Measurements from ENCODE around the gene ATP6AP1.

Gene ATP6AP1

DNA sequence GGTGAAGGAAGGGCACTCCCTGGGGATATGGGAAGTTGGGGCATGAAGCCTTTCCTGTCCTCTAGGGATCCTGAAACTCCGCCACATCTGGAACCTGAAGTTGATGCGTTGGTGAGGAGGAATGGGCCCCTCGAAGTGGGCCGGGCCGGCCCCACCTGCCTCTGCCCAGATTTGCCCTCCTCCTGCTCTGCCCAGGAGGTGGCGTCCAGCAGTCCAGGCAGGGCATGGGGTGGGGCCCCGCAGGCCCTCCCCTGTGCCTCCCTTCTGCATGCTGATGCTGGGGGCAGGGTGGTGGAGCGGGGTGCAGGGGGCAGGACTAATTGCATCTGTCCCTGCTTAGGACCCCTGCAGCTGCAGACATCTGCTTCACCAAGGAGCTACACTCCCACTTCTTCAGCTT, 15.3 kb upstream of the ATP6AP1 start:
- TF ChIP-seq, protein P1, sequence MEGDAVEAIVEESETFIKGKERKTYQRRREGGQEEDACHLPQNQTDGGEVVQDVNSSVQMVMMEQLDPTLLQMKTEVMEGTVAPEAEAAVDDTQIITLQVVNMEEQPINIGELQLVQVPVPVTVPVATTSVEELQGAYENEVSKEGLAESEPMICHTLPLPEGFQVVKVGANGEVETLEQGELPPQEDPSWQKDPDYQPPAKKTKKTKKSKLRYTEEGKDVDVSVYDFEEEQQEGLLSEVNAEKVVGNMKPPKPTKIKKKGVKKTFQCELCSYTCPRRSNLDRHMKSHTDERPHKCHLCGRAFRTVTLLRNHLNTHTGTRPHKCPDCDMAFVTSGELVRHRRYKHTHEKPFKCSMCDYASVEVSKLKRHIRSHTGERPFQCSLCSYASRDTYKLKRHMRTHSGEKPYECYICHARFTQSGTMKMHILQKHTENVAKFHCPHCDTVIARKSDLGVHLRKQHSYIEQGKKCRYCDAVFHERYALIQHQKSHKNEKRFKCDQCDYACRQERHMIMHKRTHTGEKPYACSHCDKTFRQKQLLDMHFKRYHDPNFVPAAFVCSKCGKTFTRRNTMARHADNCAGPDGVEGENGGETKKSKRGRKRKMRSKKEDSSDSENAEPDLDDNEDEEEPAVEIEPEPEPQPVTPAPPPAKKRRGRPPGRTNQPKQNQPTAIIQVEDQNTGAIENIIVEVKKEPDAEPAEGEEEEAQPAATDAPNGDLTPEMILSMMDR (IDR thresholded peaks at IDR 0.05; ENCODE audit: low read depth, low read length, missing control alignments), result no peak
- Histone ChIP-seq H3K4me3 (ENCODE audit: low read depth, low read length) (no peak overlapping the region), H3K36me3 (replicated peaks) (no peaks in the 10 kb centered on the region), H3K27ac (no peak overlapping the region), H3K27me3 (replicated peaks) (no peaks in the 10 kb centered on the region)
- DNase-seq, result no peak
- in situ Hi-C loops (cut with HindIII; ENCODE audit: low pct_ligation_motif_present, low sequenced_read_pairs), result no loop called here

DNA sequence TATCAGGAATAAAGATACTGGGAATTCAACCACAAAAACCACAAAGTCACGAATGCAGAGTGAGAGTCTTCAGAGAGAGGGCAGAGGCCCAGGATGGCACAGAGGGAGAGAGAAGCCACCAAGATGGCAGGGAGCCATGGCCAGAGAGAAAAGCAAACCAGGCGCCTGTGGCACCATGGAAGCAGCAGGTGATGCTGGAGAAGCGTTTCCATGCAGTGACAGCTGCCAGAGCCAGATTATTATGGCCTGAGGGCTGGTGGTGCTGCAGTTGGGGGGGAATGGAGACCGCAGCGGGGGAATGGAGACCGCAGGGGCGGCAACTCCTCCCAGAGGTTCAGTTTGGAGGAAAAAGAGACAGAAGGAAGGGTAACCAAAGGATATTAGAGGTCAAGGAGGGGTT, 11.3 kb upstream of the ATP6AP1 start:
- in situ Hi-C loops (cut with HindIII; ENCODE audit: low pct_ligation_motif_present, low sequenced_read_pairs), result no loop called here
- Histone ChIP-seq H3K4me3 (ENCODE audit: low read depth, low read length) (no peak overlapping the region), H3K27ac (no peak overlapping the region), H3K36me3 (replicated peaks) (no peaks in the 10 kb centered on the region), H3K27me3 (replicated peaks) (no peaks in the 10 kb centered on the region)
- no peak for DNase-seq
- TF ChIP-seq, protein P1 (IDR thresholded peaks at IDR 0.05; ENCODE audit: low read depth, low read length, missing control alignments), result no peak

DNA sequence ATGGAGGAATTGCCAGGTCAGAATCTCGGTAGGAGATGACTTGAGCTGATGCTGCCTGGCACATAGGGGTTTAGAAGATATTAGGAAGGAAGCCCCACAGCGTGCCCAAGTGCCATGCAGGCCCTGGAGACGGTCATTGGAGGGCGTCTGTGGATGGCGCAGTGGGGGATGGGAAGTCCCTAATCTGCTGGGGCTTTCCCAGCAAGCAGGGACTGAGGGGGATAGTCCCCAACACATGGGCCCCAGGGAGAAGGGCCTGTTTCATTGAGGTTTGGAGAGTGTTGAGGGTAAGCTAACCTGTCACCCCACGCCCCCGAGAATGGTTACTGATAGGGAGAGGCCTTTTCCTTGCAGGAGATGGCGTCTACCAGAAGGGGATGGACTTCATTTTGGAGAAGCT, 9.3 kb upstream of the ATP6AP1 start:
- H3K4me3 ChIP-seq (ENCODE audit: low read depth, low read length), result no peak overlapping the region
- H3K27me3 ChIP-seq (replicated peaks), result no peaks in the 10 kb centered on the region
- in situ Hi-C loops (cut with HindIII; ENCODE audit: low pct_ligation_motif_present, low sequenced_read_pairs), result no loop called here
- no peak for DNase-seq
- H3K36me3 ChIP-seq (replicated peaks), result no peaks in the 10 kb centered on the region
- TF ChIP-seq, protein P1 (IDR thresholded peaks at IDR 0.05; ENCODE audit: low read depth, low read length, missing control alignments), result no peak
- H3K27ac ChIP-seq, result no peak overlapping the region

DNA sequence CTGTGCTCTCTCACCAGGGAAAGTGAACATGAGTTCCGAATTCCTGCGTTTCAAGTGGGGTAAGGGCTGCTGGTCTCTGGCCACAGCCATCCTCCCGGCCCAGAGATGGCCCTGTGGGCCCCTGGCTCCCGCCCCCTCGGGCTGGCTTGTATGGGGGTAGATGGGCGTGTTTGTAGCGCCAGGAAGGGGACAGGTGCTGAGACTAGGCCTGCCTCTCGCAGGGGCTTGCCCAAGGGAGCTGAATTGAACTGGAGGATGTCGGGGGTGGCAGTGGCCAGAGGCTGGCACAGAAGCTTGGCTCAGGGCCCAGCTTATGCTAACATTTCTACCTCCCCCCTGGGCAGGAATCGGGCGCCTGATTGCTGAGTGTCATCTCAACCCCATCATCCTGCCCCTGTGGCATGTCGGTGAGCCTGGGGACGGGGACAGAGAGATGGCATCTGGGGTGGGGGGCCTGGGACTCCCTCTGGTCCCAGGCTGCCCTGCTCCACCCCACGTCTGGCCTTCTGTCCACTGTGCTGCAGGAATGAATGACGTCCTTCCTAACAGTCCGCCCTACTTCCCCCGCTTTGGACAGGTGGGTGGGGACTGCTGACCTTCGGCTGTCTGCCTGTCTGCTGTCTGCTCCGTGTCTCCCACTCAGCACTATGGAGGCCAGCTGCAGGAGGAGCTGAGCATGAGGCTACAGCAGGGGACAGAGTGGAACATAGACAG, 8.6 kb upstream of the ATP6AP1 start:
- H3K4me3 ChIP-seq (ENCODE audit: low read depth, low read length), result no peak overlapping the region
- in situ Hi-C loops (cut with HindIII; ENCODE audit: low pct_ligation_motif_present, low sequenced_read_pairs), result no loop called here
- no peaks in the 10 kb centered on the region for H3K36me3 ChIP-seq (replicated peaks)
- no peaks in the 10 kb centered on the region for H3K27me3 ChIP-seq (replicated peaks)
- no peak overlapping the region for H3K27ac ChIP-seq
- TF ChIP-seq, protein P1 (IDR thresholded peaks at IDR 0.05; ENCODE audit: low read depth, low read length, missing control alignments), result no peak
- no peak for DNase-seq

DNA sequence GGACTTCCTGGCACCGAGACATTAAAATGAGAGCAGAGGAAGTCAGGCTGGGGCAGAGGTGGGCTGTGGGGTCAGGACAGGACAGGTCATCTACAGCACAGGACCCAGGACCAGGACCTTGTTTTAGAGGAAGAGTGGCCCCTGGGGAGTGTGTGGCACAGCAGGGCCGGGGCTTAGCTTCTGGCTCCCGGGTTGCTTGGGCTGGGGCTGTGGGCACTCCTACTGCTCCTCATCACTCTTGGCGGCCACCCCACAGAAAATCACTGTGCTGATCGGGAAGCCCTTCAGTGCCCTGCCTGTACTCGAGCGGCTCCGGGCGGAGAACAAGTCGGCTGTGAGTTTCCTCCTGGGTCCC, 8.1 kb upstream of the ATP6AP1 start:
- DNase-seq, result no peak
- Histone ChIP-seq H3K36me3 (replicated peaks) (no peaks in the 10 kb centered on the region), H3K4me3 (ENCODE audit: low read depth, low read length) (no peak overlapping the region), H3K27me3 (replicated peaks) (no peaks in the 10 kb centered on the region), H3K27ac (no peak overlapping the region)
- in situ Hi-C loops (cut with HindIII; ENCODE audit: low pct_ligation_motif_present, low sequenced_read_pairs), result no loop called here
- TF ChIP-seq, protein P1 (IDR thresholded peaks at IDR 0.05; ENCODE audit: low read depth, low read length, missing control alignments), result no peak

All from brain microvascular endothelial cell (primary cell).